K562 (cell line): ENCODE results near the gene IL7R. TPM values are rescaled to one million over a fixed set of nuclear protein-coding genes. Genes with fewer than 3 reads are reported as not detected.

Experiments used
- ATAC-seq: fragments of 200-7000 bp; cut with Tn5 transposase; 3 replicates; pipeline ENCODE4 v1.9.1; 2020; ENCODE audit warnings: moderate library complexity
- BruUV-seq: library from RNA; stranded (reverse); fragments of 400-500 nt; replicated peaks from 2 replicates; lab custom pipeline; 2021; lab: Mats Ljungman, UMichigan
- CTCF ChIA-PET: fragments of 300-600 bp; formaldehyde crosslinking; extraction: SDS; loops from one replicate; lab custom pipeline; 2021; ENCODE audit warnings: low intra/inter-chr PET ratio; lab: Yijun Ruan, JAX
- POLR2A ChIA-PET: fragments of 300-600, 350-650 bp; sonication (Branson Sonifier 250); formaldehyde crosslinking; extraction: SDS; loops from one replicate; lab custom pipeline; 2021; ENCODE audit warnings: antibody characterized with exemption, inconsistent platforms; lab: Yijun Ruan, JAX
- DNase-seq, 4 experiments: peaks; one replicate each; pipeline versions ENCODE4 v3.0.0 to v3.0.0-alpha.2; 2011 to 2018; ENCODE audit warnings: low spot score in 3 of 4, mixed read lengths in 3 of 4; ENCODE audit errors: extremely low read depth in 1 of 4
- FAIRE-seq: peaks from 2 replicates; lab custom pipeline; 2011; peaks lifted over from hg19 to GRCh38; lab: Jason Lieb, UNC
- H2AFZ ChIP-seq: 2 replicates; pipeline ENCODE4 v1.6.0; 2011; ENCODE audit warnings: low read depth, low read length, control low read depth, inconsistent platforms
- H3K27ac ChIP-seq: fragments of 200-600 bp; 3 replicates; pipeline ENCODE4 v1.8.0; 2011; ENCODE audit warnings: low read depth, mild to moderate bottlenecking, control low read depth, inconsistent platforms, low read length, moderate library complexity, mixed read lengths; ENCODE audit errors: extremely low read depth
- H3K27me3 ChIP-seq, 2 experiments: fragments of 300-600 bp in 1 of 2; 2 replicates in 1 of 2; 3 replicates in 1 of 2; pipeline versions ENCODE4 v1.6.0 to v1.8.0; 2011; ENCODE audit warnings: inconsistent platforms in 2 of 2, low read length in 2 of 2, mild to moderate bottlenecking in 1 of 2, mixed read lengths in 1 of 2, moderate library complexity in 1 of 2; ENCODE audit not compliant: control insufficient read depth in 2 of 2, insufficient read depth in 2 of 2
- H3K36me3 ChIP-seq: fragments of 300-600 bp; 3 replicates; pipeline ENCODE4 v1.8.0; 2011; ENCODE audit warnings: mild to moderate bottlenecking, low read length, inconsistent platforms; ENCODE audit not compliant: control insufficient read depth, insufficient read depth
- H3K4me1 ChIP-seq, 2 experiments: fragments of 200-600 bp in 1 of 2; replicated peaks in 1 of 2; 2 replicates in 1 of 2; 3 replicates in 1 of 2; pipeline versions ENCODE4 v1.5.1 to v1.8.0; 2011; ENCODE audit warnings: inconsistent platforms in 2 of 2, low read length in 2 of 2, mild to moderate bottlenecking in 1 of 2, mixed read lengths in 1 of 2, moderate library complexity in 1 of 2; ENCODE audit not compliant: control insufficient read depth in 2 of 2, insufficient read depth in 2 of 2
- H3K4me2 ChIP-seq: 2 replicates; pipeline ENCODE4 v1.6.1; 2011; ENCODE audit warnings: low read length, control low read depth, inconsistent platforms, mixed read lengths; ENCODE audit not compliant: insufficient read depth
- H3K4me3 ChIP-seq: fragments of 200-600 bp; sonication (generic), shearing (Covaris generic); 2 replicates; pipeline ENCODE4 v1.5.1; 2016; ENCODE audit warnings: control low read depth, inconsistent platforms
- H3K79me2 ChIP-seq: fragments of 200-600 bp; 3 replicates; pipeline ENCODE4 v1.8.0; 2011; ENCODE audit warnings: low read length, inconsistent platforms; ENCODE audit not compliant: control insufficient read depth, insufficient read depth
- H3K9ac ChIP-seq, 2 experiments: 2 replicates each; pipeline versions ENCODE4 v1.6.0 to v1.6.1; 2011; ENCODE audit warnings: low read depth in 2 of 2, low read length in 2 of 2, control low read depth in 1 of 2, inconsistent platforms in 1 of 2, mild to moderate bottlenecking in 1 of 2, mixed read lengths in 1 of 2; ENCODE audit not compliant: insufficient read depth in 1 of 2
- H3K9me1 ChIP-seq: one replicate; pipeline ENCODE4 v1.6.0; 2011; ENCODE audit warnings: inconsistent platforms, mild to moderate bottlenecking, low read length, moderate library complexity; ENCODE audit not compliant: control insufficient read depth, insufficient read depth
- H3K9me3 ChIP-seq: replicated peaks from 2 replicates; pipeline ENCODE4 v1.5.1; 2011; ENCODE audit warnings: low read depth, low read length, inconsistent platforms; ENCODE audit not compliant: control insufficient read depth, insufficient read depth
- H4K20me1 ChIP-seq: replicated peaks from 2 replicates; pipeline ENCODE4 v1.6.1; 2011; ENCODE audit warnings: low read length, inconsistent platforms, mixed read lengths; ENCODE audit not compliant: control insufficient read depth, insufficient read depth
- ARID3A ChIP-seq: IDR thresholded peaks from 2 replicates; pipeline ENCODE4 v1.6.1; 2012; ENCODE audit warnings: low read depth, low read length, improper control_type of control experiment, borderline replicate concordance
- CSDE1 ChIP-seq, 2 experiments: fragments of 450-650 bp; IDR thresholded peaks; 2 replicates each; pipeline ENCODE4 v1.6.1; 2016; ENCODE audit warnings: mild to moderate bottlenecking in 1 of 2
- POU5F1 ChIP-seq: fragments of 150-350 bp; IDR thresholded peaks from 2 replicates; pipeline ENCODE4 v1.6.1; 2014; ENCODE audit warnings: borderline replicate concordance, low read length, low read depth, mild to moderate bottlenecking; ENCODE audit not compliant: partially characterized antibody
- WGBS: fragments of 100-300 bp; shearing (Covaris generic); methylation state at CpG from one replicate; pipeline ENCODE4 v1.1.6; 2016; ENCODE audit warnings: low coverage, mixed read lengths; ENCODE audit not compliant: insufficient coverage; ENCODE audit errors: missing lambda C conversion rate; 5-methylcytosine and 5-hydroxymethylcytosine counted together
- in situ Hi-C: fragments of 300-500 bp; cut with MboI; formaldehyde crosslinking; loops from 4 replicates; pipeline ENCODE4 v1.15.0; 2018; ENCODE audit warnings: inconsistent platforms, mixed read lengths
- intact Hi-C: fragments of 100-400 bp; cut with micrococcal nuclease; formaldehyde crosslinking; loops from 2 replicates; pipeline ENCODE4 v1.14.2; 2022
- polyA plus RNA-seq, 8 experiments: library from polyadenylated mRNA; depleted of rRNA in 4 of 8; stranded (reverse) in 5 of 8; unstranded in 3 of 8; fragments of >200 nt; fragmentation: Nextera tagmentation in 2 of 8; fragmentation: Illumina TruSeq in 1 of 8; extraction: Ambion mirVana in 2 of 8; extraction: Trizol in 1 of 8; gene quantifications; 2 replicates each; pipeline versions ENCODE4 v1.2.1 to v1.2.3, GENCODE V29; 2011 to 2014; ENCODE audit warnings: inconsistent platforms in 1 of 8, missing spikeins in 1 of 8
- total RNA-seq, 7 experiments: library from RNA; depleted of rRNA in 6 of 7; stranded (reverse); fragments of >200 nt in 6 of 7; fragmentation: Illumina TruSeq in 2 of 7; extraction: Trizol in 2 of 7; gene quantifications; 2 replicates each; pipeline versions ENCODE4 v1.2.1 to v1.2.3, GENCODE V29; 2011 to 2021; ENCODE audit warnings: low replicate concordance in 1 of 7
- TF ChIP-seq, protein P1 (sequence below): fragments of 450-650 bp; formaldehyde crosslinking; conservative IDR thresholded peaks from 2 replicates; pipeline ENCODE4 v1.4.0; 2022; ENCODE audit warnings: mild to moderate bottlenecking, missing genetic modification characterization
- TF ChIP-seq, protein P2 (sequence below): sonication (generic); formaldehyde crosslinking; IDR thresholded peaks from 2 replicates; pipeline ENCODE4 v1.8.0; 2022; ENCODE audit warnings: missing genetic modification reagents, mild to moderate bottlenecking, borderline replicate concordance

Gene IL7R
- total and polyA plus RNA-seq, 9 of the 15 experiments (the other 6 are each of a cell fraction or from before 2014, with no cell fraction given), result 0.04 to 0.98 (median 0.09) TPM; not detected in 3

- Histone ChIP-seq H3K9ac (no peak overlapping the region), H3K4me3 (no peak overlapping the region), H3K36me3 (no peaks in the 10 kb centered on the region), H3K4me2 (no peak overlapping the region), H2AFZ (no peak overlapping the region), H3K27me3 (no peaks in the 10 kb centered on the region), H3K4me1 (no peaks in the 10 kb centered on the region), H3K27ac (no peak overlapping the region), H3K9me1 (no peaks in the 10 kb centered on the region), H3K79me2 (no peaks in the 10 kb centered on the region), H4K20me1 (no peaks in the 10 kb centered on the region), H3K9me3 (no peaks in the 10 kb centered on the region; the same call in 1 of the 2 replicates)
- ChIA-PET POLR2A (no interaction called here), CTCF (no interaction called here)
- ATAC-seq, result no peak
- no TSS peak for BruUV-seq
- in situ Hi-C loops, result no loop called here
- intact Hi-C loops, result no loop called here
- no peak for FAIRE-seq
- 0% methylated on average over 3 of the region's 3 CpGs for WGBS
- TF ChIP-seq, protein P1, sequence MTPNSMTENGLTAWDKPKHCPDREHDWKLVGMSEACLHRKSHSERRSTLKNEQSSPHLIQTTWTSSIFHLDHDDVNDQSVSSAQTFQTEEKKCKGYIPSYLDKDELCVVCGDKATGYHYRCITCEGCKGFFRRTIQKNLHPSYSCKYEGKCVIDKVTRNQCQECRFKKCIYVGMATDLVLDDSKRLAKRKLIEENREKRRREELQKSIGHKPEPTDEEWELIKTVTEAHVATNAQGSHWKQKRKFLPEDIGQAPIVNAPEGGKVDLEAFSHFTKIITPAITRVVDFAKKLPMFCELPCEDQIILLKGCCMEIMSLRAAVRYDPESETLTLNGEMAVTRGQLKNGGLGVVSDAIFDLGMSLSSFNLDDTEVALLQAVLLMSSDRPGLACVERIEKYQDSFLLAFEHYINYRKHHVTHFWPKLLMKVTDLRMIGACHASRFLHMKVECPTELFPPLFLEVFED (CRISPR knock-in tag), result no peak
- TF ChIP-seq CSDE1 (IDR thresholded peaks at IDR 0.05), result no peak
- TF ChIP-seq POU5F1, result no peak
- TF ChIP-seq, protein P2, sequence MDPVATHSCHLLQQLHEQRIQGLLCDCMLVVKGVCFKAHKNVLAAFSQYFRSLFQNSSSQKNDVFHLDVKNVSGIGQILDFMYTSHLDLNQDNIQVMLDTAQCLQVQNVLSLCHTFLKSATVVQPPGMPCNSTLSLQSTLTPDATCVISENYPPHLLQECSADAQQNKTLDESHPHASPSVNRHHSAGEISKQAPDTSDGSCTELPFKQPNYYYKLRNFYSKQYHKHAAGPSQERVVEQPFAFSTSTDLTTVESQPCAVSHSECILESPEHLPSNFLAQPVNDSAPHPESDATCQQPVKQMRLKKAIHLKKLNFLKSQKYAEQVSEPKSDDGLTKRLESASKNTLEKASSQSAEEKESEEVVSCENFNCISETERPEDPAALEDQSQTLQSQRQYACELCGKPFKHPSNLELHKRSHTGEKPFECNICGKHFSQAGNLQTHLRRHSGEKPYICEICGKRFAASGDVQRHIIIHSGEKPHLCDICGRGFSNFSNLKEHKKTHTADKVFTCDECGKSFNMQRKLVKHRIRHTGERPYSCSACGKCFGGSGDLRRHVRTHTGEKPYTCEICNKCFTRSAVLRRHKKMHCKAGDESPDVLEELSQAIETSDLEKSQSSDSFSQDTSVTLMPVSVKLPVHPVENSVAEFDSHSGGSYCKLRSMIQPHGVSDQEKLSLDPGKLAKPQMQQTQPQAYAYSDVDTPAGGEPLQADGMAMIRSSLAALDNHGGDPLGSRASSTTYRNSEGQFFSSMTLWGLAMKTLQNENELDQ, result no peak
- TF ChIP-seq ARID3A, result no peak
- no peak for DNase-seq
These were observed 8.7 kb upstream of the IL7R start for GRCh38 chr5:35847961-35848360.
